Measurements from ENCODE around the gene TIGD1.

Gene TIGD1

GRCh38 chr2:232541961-232542714 lies 8.2 kb downstream of the TIGD1 start:
- peaks cover 6% of the 10 kb centered on the region; the same call in 1 of the 2 replicates for H3K36me3 ChIP-seq (ENCODE audit: low read depth)
- H3K9me3 ChIP-seq (ENCODE audit: severe bottlenecking), result no peaks in the 10 kb centered on the region
- no peak for TF ChIP-seq CTCF (IDR thresholded peaks at IDR 0.05; ENCODE audit: poor library complexity, severe bottlenecking)
- H3K4me3 ChIP-seq (ENCODE audit: severe bottlenecking), result no peak overlapping the region
- ATAC-seq (ENCODE audit: low read depth) (no peak), DNase-seq (ENCODE audit: low spot score) (no peak)
- H3K4me1 ChIP-seq (ENCODE audit: insufficient read depth, poor library complexity, severe bottlenecking), result no peaks in the 10 kb centered on the region
- no peak overlapping the region for H3K27ac ChIP-seq (ENCODE audit: poor library complexity, severe bottlenecking)
- no peaks in the 10 kb centered on the region for H3K27me3 ChIP-seq (ENCODE audit: insufficient read depth, poor library complexity, severe bottlenecking)

GRCh38 chr2:232541195-232541960 lies 9.0 kb downstream of the TIGD1 start:
- H3K4me1 ChIP-seq (ENCODE audit: insufficient read depth, poor library complexity, severe bottlenecking), result no peaks in the 10 kb centered on the region
- no peak for TF ChIP-seq CTCF (IDR thresholded peaks at IDR 0.05; ENCODE audit: poor library complexity, severe bottlenecking)
- H3K9me3 ChIP-seq (ENCODE audit: severe bottlenecking), result no peaks in the 10 kb centered on the region
- H3K36me3 ChIP-seq (ENCODE audit: low read depth), result 0 out of 2 replicates have a peak, but pooled peaks cover under 1% of the 10 kb centered on the region
- ATAC-seq (ENCODE audit: low read depth), result peak; percentile 35
- H3K27ac ChIP-seq (ENCODE audit: poor library complexity, severe bottlenecking), result no peak overlapping the region
- H3K4me3 ChIP-seq (ENCODE audit: severe bottlenecking), result no peak overlapping the region
- DNase-seq (ENCODE audit: low spot score), result no peak
- H3K27me3 ChIP-seq (ENCODE audit: insufficient read depth, poor library complexity, severe bottlenecking), result no peaks in the 10 kb centered on the region

GRCh38 chr2:232540441-232541041 lies 9.8 kb downstream of the TIGD1 start:
- TF ChIP-seq CTCF (IDR thresholded peaks at IDR 0.05; ENCODE audit: poor library complexity, severe bottlenecking), result no peak
- Histone ChIP-seq H3K27me3 (ENCODE audit: insufficient read depth, poor library complexity, severe bottlenecking) (no peaks in the 10 kb centered on the region), H3K36me3 (ENCODE audit: low read depth) (no peaks in the 10 kb centered on the region), H3K27ac (ENCODE audit: poor library complexity, severe bottlenecking) (no peak overlapping the region), H3K9me3 (ENCODE audit: severe bottlenecking) (no peaks in the 10 kb centered on the region), H3K4me3 (ENCODE audit: severe bottlenecking) (no peak overlapping the region), H3K4me1 (ENCODE audit: insufficient read depth, poor library complexity, severe bottlenecking) (no peaks in the 10 kb centered on the region)
- DNase-seq (ENCODE audit: low spot score) (no peak), ATAC-seq (ENCODE audit: low read depth) (no peak)

- H3K9me3 ChIP-seq (ENCODE audit: severe bottlenecking), result no peaks in the 10 kb centered on the region
- no peak within 1 kb of the TSS for H3K27ac ChIP-seq (ENCODE audit: poor library complexity, severe bottlenecking)
- no peak for DNase-seq (ENCODE audit: low spot score)
- TF ChIP-seq CTCF (IDR thresholded peaks at IDR 0.05; ENCODE audit: poor library complexity, severe bottlenecking), result no peak
- H3K36me3 ChIP-seq (ENCODE audit: low read depth), result no peaks in the 10 kb centered on the region
- ATAC-seq (ENCODE audit: low read depth), result 0 out of 3 replicates have a peak, but pooled peaks have one; percentile 5
- H3K4me1 ChIP-seq (ENCODE audit: insufficient read depth, poor library complexity, severe bottlenecking), result no peaks in the 10 kb centered on the region
- H3K27me3 ChIP-seq (ENCODE audit: insufficient read depth, poor library complexity, severe bottlenecking), result no peaks in the 10 kb centered on the region
- no peak within 1 kb of the TSS for H3K4me3 ChIP-seq (ENCODE audit: severe bottlenecking)
These were observed 10.8 kb downstream of the TIGD1 start, which contains the start of gene CHRNG for GRCh38 chr2:232539298-232540231. CHRNG (plus strand) TSS chr2:232539692; CDS start chr2:232539748, 56 bp downstream.
